ENCODE results near the gene RNF115. TPM values are rescaled to one million over a fixed set of nuclear protein-coding genes. Genes with fewer than 3 reads are reported as not detected.
A peak's percentile ranks its signal among the peaks of the same experiment; 100 is the strongest.

Gene RNF115
- total and polyA plus RNA-seq, 2 donors (not counting 1 experiment from before 2014, with no cell fraction given) = 4.6 to 19.8 TPM

DNA sequence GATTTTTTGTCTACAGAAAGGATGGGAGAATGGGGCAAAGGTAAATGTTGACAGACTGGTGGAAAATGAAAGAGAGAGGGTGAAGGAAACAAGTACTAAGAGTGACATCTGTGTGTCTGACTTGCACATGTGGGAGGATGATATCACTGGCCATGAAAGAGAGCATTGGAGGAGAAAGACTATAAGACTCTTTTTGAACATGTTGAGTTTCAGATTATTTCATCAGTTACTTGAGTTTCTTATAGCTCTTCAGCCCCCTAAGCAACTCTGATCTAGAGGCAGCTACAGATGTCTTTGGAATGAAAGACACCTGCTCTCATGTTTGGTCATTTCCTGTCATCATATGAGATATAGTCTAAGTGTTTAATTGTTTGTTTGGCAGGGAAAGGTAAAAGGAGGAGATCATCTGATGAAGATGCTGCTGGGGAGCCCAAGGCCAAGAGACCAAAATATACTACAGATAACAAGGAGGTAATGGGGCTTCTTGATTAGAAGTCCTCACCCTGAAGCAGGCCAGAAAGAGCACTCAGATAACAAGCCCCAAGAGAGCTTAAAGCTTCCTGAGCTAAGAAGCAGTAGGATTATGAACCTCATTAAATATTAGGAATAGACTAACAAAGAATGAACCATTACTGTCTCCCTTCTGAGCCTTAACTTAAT is 4.6 kb upstream of the RNF115 start:
- no peak for DNase-seq
- no peak overlapping the region for H3K9ac ChIP-seq (ENCODE audit: low read length)
- H3K4me2 ChIP-seq (replicated peaks; ENCODE audit: low read depth, low read length, poor library complexity, severe bottlenecking) = no peak overlapping the region
- peaks cover 4% of the 10 kb centered on the region for H4K20me1 ChIP-seq (ENCODE audit: control insufficient read depth, insufficient read depth, low read length, poor library complexity, severe bottlenecking)
- no peak overlapping the region for H3K27ac ChIP-seq (ENCODE audit: low read length in 2 of 2)
- H3K27me3 Mint-ChIP-seq = no peaks in the 10 kb centered on the region
- peaks cover 27% of the 10 kb centered on the region for H3K4me1 Mint-ChIP-seq
- no peak overlapping the region for H3K4me3 Mint-ChIP-seq
- peaks cover 13 to 69% of the 10 kb centered on the region in 2 experiments for H3K36me3 ChIP-seq (replicated peaks in 1 of 2; ENCODE audit: control extremely low read depth in 1 of 2, control insufficient read depth in 1 of 2, extremely low read depth in 1 of 2, insufficient read depth in 2 of 2, low read length in 1 of 2)
- TF ChIP-seq CTCF (IDR thresholded peaks at IDR 0.05) = no peak
- no peak for TF ChIP-seq EZH2 (IDR thresholded peaks at IDR 0.05; ENCODE audit: borderline replicate concordance, insufficient read depth, low read depth, low read length, poor library complexity, severe bottlenecking)
- no peak overlapping the region for H2AFZ ChIP-seq (ENCODE audit: insufficient read depth, low read depth, low read length, poor library complexity, severe bottlenecking)
- intact Hi-C loops (cut with micrococcal nuclease) = no loop called here
- peak overlapping the region; percentile 16 for H3K27ac Mint-ChIP-seq
- no peaks in the 10 kb centered on the region for H3K27me3 ChIP-seq (replicated peaks in 1 of 4; ENCODE audit: control extremely low read depth in 1 of 4, control insufficient read depth in 3 of 4, insufficient read depth in 4 of 4, low read length in 3 of 4)
- H3K79me2 ChIP-seq (ENCODE audit: control insufficient read depth, insufficient read depth, low read length) = peaks cover 25% of the 10 kb centered on the region
- no peaks in the 10 kb centered on the region for H3K9me3 ChIP-seq (ENCODE audit: control extremely low read depth in 1 of 3, control insufficient read depth in 2 of 3, insufficient read depth in 1 of 3, low read length in 2 of 3)
- H3K4me3 ChIP-seq (ENCODE audit: control extremely low read depth in 1 of 5, extremely low read depth in 1 of 5, insufficient read depth in 1 of 5, low read depth in 2 of 5, low read length in 4 of 5) = no peak overlapping the region
- peaks cover 12 to 13% of the 10 kb centered on the region in 2 donors for H3K4me1 ChIP-seq (ENCODE audit: control insufficient read depth in 2 of 2, insufficient read depth in 2 of 2, low read length in 2 of 2)
- POLR2A ChIA-PET = interaction anchor here (1.6 kb wide), 1 partner anchor 17 kb away, joined by 14 read pairs; the partner anchor contains the start of gene NUDT17
- H3K9me3 Mint-ChIP-seq (ENCODE audit: insufficient read depth) = no peaks in the 10 kb centered on the region
- no peak for ATAC-seq (ENCODE audit: low read depth)
- CTCF ChIA-PET = interaction anchor here (1.5 to 2.4 kb wide), 2 partner anchors 17 to 80 kb away, joined by 4 to 7 read pairs; partner anchors contain the start of gene NUDT17

- H3K4me3 Mint-ChIP-seq = no peak overlapping the region
- H3K4me3 ChIP-seq (ENCODE audit: control extremely low read depth in 1 of 5, extremely low read depth in 1 of 5, insufficient read depth in 1 of 5, low read depth in 2 of 5, low read length in 4 of 5) = no peak overlapping the region
- no peak for TF ChIP-seq CTCF (IDR thresholded peaks at IDR 0.05)
- TF ChIP-seq EZH2 (IDR thresholded peaks at IDR 0.05; ENCODE audit: borderline replicate concordance, insufficient read depth, low read depth, low read length, poor library complexity, severe bottlenecking) = no peak
- peaks cover 4% of the 10 kb centered on the region for H4K20me1 ChIP-seq (ENCODE audit: control insufficient read depth, insufficient read depth, low read length, poor library complexity, severe bottlenecking)
- H3K4me1 ChIP-seq (ENCODE audit: control insufficient read depth in 2 of 2, insufficient read depth in 2 of 2, low read length in 2 of 2) = peaks cover 12 to 13% of the 10 kb centered on the region in 2 donors
- H3K27ac ChIP-seq (ENCODE audit: low read length in 2 of 2) = no peak overlapping the region
- DNase-seq (no peak), ATAC-seq (ENCODE audit: low read depth) (no peak)
- H3K9ac ChIP-seq (ENCODE audit: low read length) = no peak overlapping the region
- H3K79me2 ChIP-seq (ENCODE audit: control insufficient read depth, insufficient read depth, low read length) = peaks cover 27% of the 10 kb centered on the region
- no peak overlapping the region for H2AFZ ChIP-seq (ENCODE audit: insufficient read depth, low read depth, low read length, poor library complexity, severe bottlenecking)
- no peak overlapping the region for H3K4me2 ChIP-seq (replicated peaks; ENCODE audit: low read depth, low read length, poor library complexity, severe bottlenecking)
- intact Hi-C loops (cut with micrococcal nuclease) = no loop called here
- no peak overlapping the region for H3K27ac Mint-ChIP-seq
- peaks cover 27% of the 10 kb centered on the region for H3K4me1 Mint-ChIP-seq
- no peaks in the 10 kb centered on the region for H3K9me3 ChIP-seq (ENCODE audit: control extremely low read depth in 1 of 3, control insufficient read depth in 2 of 3, insufficient read depth in 1 of 3, low read length in 2 of 3)
- H3K27me3 Mint-ChIP-seq = no peaks in the 10 kb centered on the region
- no peaks in the 10 kb centered on the region for H3K27me3 ChIP-seq (replicated peaks in 1 of 4; ENCODE audit: control extremely low read depth in 1 of 4, control insufficient read depth in 3 of 4, insufficient read depth in 4 of 4, low read length in 3 of 4)
- peaks cover 11 to 63% of the 10 kb centered on the region in 2 experiments for H3K36me3 ChIP-seq (replicated peaks in 1 of 2; ENCODE audit: control extremely low read depth in 1 of 2, control insufficient read depth in 1 of 2, extremely low read depth in 1 of 2, insufficient read depth in 2 of 2, low read length in 1 of 2)
- H3K9me3 Mint-ChIP-seq (ENCODE audit: insufficient read depth) = no peaks in the 10 kb centered on the region
- ChIA-PET POLR2A (interaction anchor here (0.7 to 1.6 kb wide), 2 partner anchors 17 to 31 kb away, joined by 3 to 14 read pairs; partner anchors contain the start of genes NUDT17 and PIAS3), CTCF (interaction anchor here (1.5 to 2.4 kb wide), 2 partner anchors 17 to 80 kb away, joined by 4 to 7 read pairs; partner anchors contain the start of gene NUDT17)
Observed at GRCh38 chr1:145827966-145828365, 4.1 kb upstream of the RNF115 start.
